Right lobe of liver (tissue), 6 donors: ENCODE measurements around the gene CBLN1. TPM values are rescaled to one million over a fixed set of nuclear protein-coding genes. Genes with fewer than 3 reads are reported as not detected.

Source experiments
- ATAC-seq, 4 donors: fragments of 200-7000 bp; cut with Tn5 transposase; one replicate each; pipeline ENCODE4 v1.9.1; 2020; ENCODE audit warnings: mild to moderate bottlenecking in 4 of 4, moderate library complexity in 4 of 4
- DNase-seq, 3 donors: peaks; one replicate each; pipeline ENCODE4 v3.0.0-alpha.2; 2020
- H3K27ac ChIP-seq, 3 donors: fragments of 200-600 bp; one replicate each; pipeline ENCODE4 v1.8.0; 2022
- H3K27me3 ChIP-seq, 2 donors: fragments of 200-600 bp; one replicate each; pipeline ENCODE4 v1.8.0; 2022
- H3K36me3 ChIP-seq, 4 donors: fragments of 200-600 bp; sonication (generic) in 1 of 4; one replicate each; pipeline versions ENCODE4 v1.5.1 to v1.8.0; 2017 to 2022; ENCODE audit warnings: control low read depth in 1 of 4
- H3K4me1 ChIP-seq, 4 donors: fragments of 200-600 bp; sonication (generic) in 1 of 4; one replicate each; pipeline versions ENCODE4 v1.5.1 to v1.8.0; 2017 to 2022; ENCODE audit warnings: control low read depth in 1 of 4
- H3K4me3 ChIP-seq, 3 donors: fragments of 200-600 bp; one replicate each; pipeline ENCODE4 v1.8.0; 2022
- H3K9me3 ChIP-seq, 4 donors: fragments of 200-600 bp; sonication (generic) in 1 of 4; one replicate each; pipeline versions ENCODE4 v1.5.1 to v1.8.0; 2017 to 2022; ENCODE audit warnings: control low read depth in 1 of 4
- CTCF ChIP-seq, 4 donors: fragments of 200-600 bp in 3 of 4; fragments of 450-650 bp in 1 of 4; IDR thresholded peaks; one replicate each; pipeline versions ENCODE4 v1.5.1 to v1.8.0; 2016 to 2022; ENCODE audit warnings: antibody characterized with exemption in 4 of 4, mild to moderate bottlenecking in 2 of 4
- POLR2A ChIP-seq: fragments of 450-650 bp; IDR thresholded peaks from one replicate; pipeline ENCODE4 v1.6.1; 2017; ENCODE audit warnings: antibody characterized with exemption, mild to moderate bottlenecking
- WGBS: methylation state at CpG from one replicate; pipeline ENCODE4 v1.1.6; 2018; ENCODE audit warnings: low coverage, low lambda C conversion rate; ENCODE audit not compliant: insufficient coverage; ENCODE audit errors: missing lambda C conversion rate; 5-methylcytosine and 5-hydroxymethylcytosine counted together
- intact Hi-C, 2 donors: fragments of 100-400 bp; cut with DNase I; formaldehyde crosslinking; loops; one replicate each; pipeline versions ENCODE4 v1.11.2 to v1.14.1; 2022
- total RNA-seq, 6 experiments: library from RNA; depleted of rRNA in 2 of 6; stranded (reverse); fragments of >200 nt in 2 of 6; fragmentation: NEBNext Ultra II Directional in 3 of 6; extraction: Animal tissue kit (Norgen Biotek cat#: 25700) in 3 of 6; gene quantifications; one replicate each; pipeline versions ENCODE4 v1.1.0 to v1.2.4, GENCODE V29; 2016 to 2023
- donor health status: DM: no; HTN: yes; CAD: no.
- donor health status: DM: no; HTN: no; CAD: no.
- donor health status: DM: no; HTN: no; CAD: no.
- donor health status: DM: no; HTN: yes; CAD: no.
- donor health status: DM: no; HTN: yes; CAD: no.

CBLN1 gene
- total RNA-seq, 6 experiments from 2014 or later, result 0.14 to 0.22 (median 0.20) TPM; not detected in 3

GRCh38 chr16:49277386-49277742 is 4.3 kb downstream of the CBLN1 start:
- H3K36me3 ChIP-seq, result no peaks in the 10 kb centered on the region
- ATAC-seq (no peak), DNase-seq (no peak)
- TF ChIP-seq CTCF (IDR thresholded peaks at IDR 0.05) (no peak), POLR2A (no peak)
- WGBS, result 4% methylated on average over 17 of the region's 18 CpGs
- no peak overlapping the region for H3K4me3 ChIP-seq
- intact Hi-C loops, result no loop called here
- H3K9me3 ChIP-seq, result no peaks in the 10 kb centered on the region
- H3K4me1 ChIP-seq, result peaks cover 0 to 10% (median 0%) of the 10 kb centered on the region in 4 donors
- peaks cover 16 to 42% of the 10 kb centered on the region in 2 donors for H3K27me3 ChIP-seq
- H3K27ac ChIP-seq, result no peak overlapping the region

GRCh38 chr16:49276646-49277385 is 4.8 kb downstream of the CBLN1 start:
- ATAC-seq, result no peak
- 7% methylated on average over 13 of the region's 19 CpGs for WGBS

GRCh38 chr16:49275870-49276269 is 5.8 kb downstream of the CBLN1 start:
- Histone ChIP-seq H3K27me3 (peaks cover 12 to 37% of the 10 kb centered on the region in 2 donors), H3K36me3 (no peaks in the 10 kb centered on the region), H3K4me3 (no peak overlapping the region), H3K9me3 (no peaks in the 10 kb centered on the region), H3K27ac (no peak overlapping the region), H3K4me1 (peaks cover 0 to 3% (median 0%) of the 10 kb centered on the region in 4 donors)
- ATAC-seq (no peak), DNase-seq (no peak)
- TF ChIP-seq POLR2A (no peak), CTCF (IDR thresholded peaks at IDR 0.05) (no peak)
- whole genome bisulfite sequencing, result 15% methylated on average over 3 of the region's 5 CpGs
- intact Hi-C loops, result no loop called here

More at GRCh38 chr16:49276646-49277385, 4.8 kb downstream of the CBLN1 start:
- Histone ChIP-seq H3K27me3 (peaks cover 16 to 42% of the 10 kb centered on the region in 2 donors), H3K9me3 (no peaks in the 10 kb centered on the region), H3K4me3 (no peak overlapping the region), H3K36me3 (no peaks in the 10 kb centered on the region), H3K27ac (no peak overlapping the region), H3K4me1 (peaks cover 0 to 9% (median 0%) of the 10 kb centered on the region in 4 donors)
- TF ChIP-seq CTCF (IDR thresholded peaks at IDR 0.05) (no peak), POLR2A (no peak)
- no peak for DNase-seq
- intact Hi-C loops, result no loop called here

- H3K9me3 ChIP-seq, result no peaks in the 10 kb centered on the region
- WGBS, result 7% methylated on average over 20 of the region's 34 CpGs
- ATAC-seq (peak in 1 of 4 donors; percentile 7), DNase-seq (no peak)
- H3K36me3 ChIP-seq, result no peaks in the 10 kb centered on the region
- no peak for TF ChIP-seq CTCF (IDR thresholded peaks at IDR 0.05)
- TF ChIP-seq POLR2A, result no peak
- H3K4me1 ChIP-seq, result no peaks in the 10 kb centered on the region
- H3K4me3 ChIP-seq, result no peak overlapping the region
- H3K27me3 ChIP-seq, result peaks cover 10 to 31% of the 10 kb centered on the region in 2 donors
- no peak overlapping the region for H3K27ac ChIP-seq
- intact Hi-C loops, result no loop called here
Observed at GRCh38 chr16:49275050-49275730, 6.4 kb downstream of the CBLN1 start.
